ENCODE data around the gene ADCY1.

ADCY1 gene

DNA sequence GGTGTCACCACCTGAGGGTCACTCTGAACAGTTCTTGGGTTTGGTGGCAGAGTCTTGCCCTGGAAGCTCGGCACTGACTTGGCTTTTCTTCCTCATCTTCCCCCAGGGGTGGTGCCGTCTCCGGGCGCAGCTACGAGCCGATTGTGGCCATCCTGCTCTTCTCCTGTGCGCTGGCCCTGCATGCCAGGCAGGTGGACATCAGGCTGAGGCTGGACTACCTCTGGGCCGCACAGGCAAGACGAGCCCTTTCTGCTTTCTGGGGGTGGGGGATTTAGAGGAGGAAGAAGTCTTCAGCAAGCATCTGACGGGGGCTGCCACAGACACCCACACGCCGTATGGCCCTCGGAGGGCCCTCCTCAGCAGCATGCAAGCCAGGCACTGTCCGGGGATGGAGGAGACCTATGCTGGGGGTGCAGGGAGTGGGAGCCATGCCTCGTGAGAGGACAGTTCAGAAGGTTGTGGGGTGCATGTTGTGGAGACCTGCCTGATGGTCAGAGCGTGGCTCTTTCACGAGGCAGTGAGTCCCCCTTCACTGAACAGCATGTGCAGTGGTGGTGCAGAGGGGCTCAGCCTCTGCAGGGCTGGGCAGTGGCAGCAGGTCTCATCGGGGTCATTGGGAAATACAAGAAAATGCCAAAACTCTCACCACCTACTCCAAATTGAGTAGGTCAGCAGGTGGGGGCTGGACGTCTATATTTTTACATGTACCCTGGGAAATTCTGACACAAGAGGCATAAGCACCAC is 112.4 kb downstream of the ADCY1 start:
- H3K4me3 ChIP-seq (ENCODE audit: low read length): no peak overlapping the region
- no peaks in the 10 kb centered on the region for H3K79me2 ChIP-seq (ENCODE audit: low read length)
- H3K4me1 ChIP-seq (ENCODE audit: low read length): no peaks in the 10 kb centered on the region
- H3K9me3 ChIP-seq (ENCODE audit: insufficient read depth, low read length): no peaks in the 10 kb centered on the region
- no peak overlapping the region for H3K4me2 ChIP-seq (ENCODE audit: low read length)
- H3K27me3 ChIP-seq (ENCODE audit: low read depth, low read length): no peaks in the 10 kb centered on the region
- no peak for TF ChIP-seq EZH2phosphoT487 (IDR thresholded peaks at IDR 0.05; ENCODE audit: low read depth)
- TF ChIP-seq, protein P1, sequence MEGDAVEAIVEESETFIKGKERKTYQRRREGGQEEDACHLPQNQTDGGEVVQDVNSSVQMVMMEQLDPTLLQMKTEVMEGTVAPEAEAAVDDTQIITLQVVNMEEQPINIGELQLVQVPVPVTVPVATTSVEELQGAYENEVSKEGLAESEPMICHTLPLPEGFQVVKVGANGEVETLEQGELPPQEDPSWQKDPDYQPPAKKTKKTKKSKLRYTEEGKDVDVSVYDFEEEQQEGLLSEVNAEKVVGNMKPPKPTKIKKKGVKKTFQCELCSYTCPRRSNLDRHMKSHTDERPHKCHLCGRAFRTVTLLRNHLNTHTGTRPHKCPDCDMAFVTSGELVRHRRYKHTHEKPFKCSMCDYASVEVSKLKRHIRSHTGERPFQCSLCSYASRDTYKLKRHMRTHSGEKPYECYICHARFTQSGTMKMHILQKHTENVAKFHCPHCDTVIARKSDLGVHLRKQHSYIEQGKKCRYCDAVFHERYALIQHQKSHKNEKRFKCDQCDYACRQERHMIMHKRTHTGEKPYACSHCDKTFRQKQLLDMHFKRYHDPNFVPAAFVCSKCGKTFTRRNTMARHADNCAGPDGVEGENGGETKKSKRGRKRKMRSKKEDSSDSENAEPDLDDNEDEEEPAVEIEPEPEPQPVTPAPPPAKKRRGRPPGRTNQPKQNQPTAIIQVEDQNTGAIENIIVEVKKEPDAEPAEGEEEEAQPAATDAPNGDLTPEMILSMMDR (IDR thresholded peaks at IDR 0.05; ENCODE audit: low read depth, low read length): no peak
- no peaks in the 10 kb centered on the region for H3K36me3 ChIP-seq (replicated peaks; ENCODE audit: low read depth, low read length)
- H2AFZ ChIP-seq (ENCODE audit: low read depth, low read length): no peak overlapping the region
- no peak overlapping the region for H3K27ac ChIP-seq (ENCODE audit: low read length)
- H3K9ac ChIP-seq (ENCODE audit: low read length): no peak overlapping the region
- H4K20me1 ChIP-seq (ENCODE audit: insufficient read depth, low read length): no peaks in the 10 kb centered on the region

DNA sequence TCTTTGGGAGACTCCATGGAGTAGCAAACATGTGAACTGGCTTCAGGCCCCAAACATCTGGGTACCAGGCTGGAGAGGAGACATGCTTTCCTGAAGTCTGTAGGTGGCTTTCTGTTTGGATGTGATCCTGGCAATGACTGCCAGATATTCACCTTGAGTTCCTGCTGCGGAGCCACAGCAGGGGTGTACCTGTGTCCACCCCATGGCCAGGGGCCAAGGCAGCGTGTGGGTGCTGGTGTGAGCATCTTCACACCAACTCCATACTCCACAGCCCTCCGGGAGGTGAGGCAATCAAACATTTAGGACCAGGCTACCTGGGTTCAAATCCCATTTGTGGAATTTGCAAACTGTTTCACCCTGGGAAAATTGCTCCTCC is 113.0 kb downstream of the ADCY1 start:
- Histone ChIP-seq H3K27ac (ENCODE audit: low read length) (no peak overlapping the region), H3K79me2 (ENCODE audit: low read length) (no peaks in the 10 kb centered on the region), H3K4me2 (ENCODE audit: low read length) (no peak overlapping the region), H3K4me3 (ENCODE audit: low read length) (no peak overlapping the region), H3K4me1 (ENCODE audit: low read length) (no peaks in the 10 kb centered on the region), H2AFZ (ENCODE audit: low read depth, low read length) (no peak overlapping the region), H3K36me3 (replicated peaks; ENCODE audit: low read depth, low read length) (no peaks in the 10 kb centered on the region), H3K9me3 (ENCODE audit: insufficient read depth, low read length) (no peaks in the 10 kb centered on the region), H3K9ac (ENCODE audit: low read length) (no peak overlapping the region), H4K20me1 (ENCODE audit: insufficient read depth, low read length) (no peaks in the 10 kb centered on the region), H3K27me3 (ENCODE audit: low read depth, low read length) (no peaks in the 10 kb centered on the region)
- TF ChIP-seq, protein P1 (IDR thresholded peaks at IDR 0.05; ENCODE audit: low read depth, low read length): no peak
- no peak for TF ChIP-seq EZH2phosphoT487 (IDR thresholded peaks at IDR 0.05; ENCODE audit: low read depth)

DNA sequence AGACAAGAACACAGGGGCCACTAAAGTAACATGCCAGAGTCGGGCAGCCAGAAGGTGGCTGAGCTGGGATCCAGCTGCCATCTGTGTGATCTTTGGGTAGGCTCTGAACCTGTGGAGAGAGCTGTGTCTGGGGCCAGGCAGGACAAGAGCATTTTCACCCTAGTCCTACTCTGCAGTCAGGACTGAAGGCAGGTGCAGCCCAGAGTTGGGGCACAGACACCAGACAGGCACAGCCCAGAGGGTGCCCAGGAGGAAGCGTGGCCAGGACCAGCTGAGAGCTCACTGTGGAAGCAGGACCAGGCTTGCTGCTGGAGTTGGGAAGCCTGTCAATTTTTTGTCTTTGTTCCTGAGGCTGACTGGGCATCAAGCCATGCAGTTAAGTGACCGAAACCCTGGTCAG is 113.6 kb downstream of the ADCY1 start:
- Histone ChIP-seq H3K4me1 (ENCODE audit: low read length) (no peaks in the 10 kb centered on the region), H3K27ac (ENCODE audit: low read length) (no peak overlapping the region), H3K4me3 (ENCODE audit: low read length) (no peak overlapping the region), H2AFZ (ENCODE audit: low read depth, low read length) (no peak overlapping the region), H3K9me3 (ENCODE audit: insufficient read depth, low read length) (no peaks in the 10 kb centered on the region), H3K9ac (ENCODE audit: low read length) (no peak overlapping the region), H3K79me2 (ENCODE audit: low read length) (no peaks in the 10 kb centered on the region), H3K4me2 (ENCODE audit: low read length) (no peak overlapping the region), H3K36me3 (replicated peaks; ENCODE audit: low read depth, low read length) (no peaks in the 10 kb centered on the region), H3K27me3 (ENCODE audit: low read depth, low read length) (no peaks in the 10 kb centered on the region), H4K20me1 (ENCODE audit: insufficient read depth, low read length) (no peaks in the 10 kb centered on the region)
- TF ChIP-seq, protein P1 (IDR thresholded peaks at IDR 0.05; ENCODE audit: low read depth, low read length): no peak
- TF ChIP-seq EZH2phosphoT487 (IDR thresholded peaks at IDR 0.05; ENCODE audit: low read depth): no peak

DNA sequence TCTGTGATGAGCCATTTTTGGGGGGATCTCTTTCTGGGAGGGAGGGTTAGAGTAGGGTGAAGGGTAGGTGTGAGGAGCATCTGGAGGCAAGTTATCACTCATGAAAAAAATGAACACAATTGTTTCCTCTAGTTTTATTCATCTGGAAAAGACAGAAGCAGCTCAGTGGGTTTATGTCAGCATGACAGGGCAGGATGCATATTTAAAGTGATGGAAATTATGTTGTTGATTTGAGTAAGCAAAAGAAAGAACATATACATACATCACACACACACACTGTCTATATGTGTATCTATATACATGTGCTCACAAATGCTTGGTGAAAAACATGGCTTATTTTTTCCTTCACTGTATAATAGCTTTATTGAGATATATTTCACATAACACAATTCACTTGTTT is 114.2 kb downstream of the ADCY1 start:
- H3K79me2 ChIP-seq (ENCODE audit: low read length): no peaks in the 10 kb centered on the region
- TF ChIP-seq, protein P1 (IDR thresholded peaks at IDR 0.05; ENCODE audit: low read depth, low read length): no peak
- no peak for TF ChIP-seq EZH2phosphoT487 (IDR thresholded peaks at IDR 0.05; ENCODE audit: low read depth)
- H3K27me3 ChIP-seq (ENCODE audit: low read depth, low read length): no peaks in the 10 kb centered on the region

More for the DNA sequence above, 114.2 kb downstream of the ADCY1 start:
- no peaks in the 10 kb centered on the region for H3K9me3 ChIP-seq (ENCODE audit: insufficient read depth, low read length)
- H3K9ac ChIP-seq (ENCODE audit: low read length): no peak overlapping the region
- no peak overlapping the region for H3K27ac ChIP-seq (ENCODE audit: low read length)
- H3K4me1 ChIP-seq (ENCODE audit: low read length): no peaks in the 10 kb centered on the region
- no peaks in the 10 kb centered on the region for H3K36me3 ChIP-seq (replicated peaks; ENCODE audit: low read depth, low read length)
- H4K20me1 ChIP-seq (ENCODE audit: insufficient read depth, low read length): no peaks in the 10 kb centered on the region
- H3K4me2 ChIP-seq (ENCODE audit: low read length): no peak overlapping the region
- H3K4me3 ChIP-seq (ENCODE audit: low read length): no peak overlapping the region
- H2AFZ ChIP-seq (ENCODE audit: low read depth, low read length): no peak overlapping the region

Measured in OCI-LY3 (cell line).